Activated CD4-positive, alpha-beta T cell treated with anti-CD3 and anti-CD28 coated beads for 1 hour (primary cell): Measurements from ENCODE around the gene SERPINA1.
"Not testable (repeated sequence)": the region's sequence is repeated elsewhere in the genome, so short reads cannot be mapped to it uniquely, and the experiment has no call there.

ENCODE experiments used
- DNase-seq: peaks from one replicate; pipeline ENCODE4 v3.0.0-alpha.2; 2020

Gene SERPINA1

DNA sequence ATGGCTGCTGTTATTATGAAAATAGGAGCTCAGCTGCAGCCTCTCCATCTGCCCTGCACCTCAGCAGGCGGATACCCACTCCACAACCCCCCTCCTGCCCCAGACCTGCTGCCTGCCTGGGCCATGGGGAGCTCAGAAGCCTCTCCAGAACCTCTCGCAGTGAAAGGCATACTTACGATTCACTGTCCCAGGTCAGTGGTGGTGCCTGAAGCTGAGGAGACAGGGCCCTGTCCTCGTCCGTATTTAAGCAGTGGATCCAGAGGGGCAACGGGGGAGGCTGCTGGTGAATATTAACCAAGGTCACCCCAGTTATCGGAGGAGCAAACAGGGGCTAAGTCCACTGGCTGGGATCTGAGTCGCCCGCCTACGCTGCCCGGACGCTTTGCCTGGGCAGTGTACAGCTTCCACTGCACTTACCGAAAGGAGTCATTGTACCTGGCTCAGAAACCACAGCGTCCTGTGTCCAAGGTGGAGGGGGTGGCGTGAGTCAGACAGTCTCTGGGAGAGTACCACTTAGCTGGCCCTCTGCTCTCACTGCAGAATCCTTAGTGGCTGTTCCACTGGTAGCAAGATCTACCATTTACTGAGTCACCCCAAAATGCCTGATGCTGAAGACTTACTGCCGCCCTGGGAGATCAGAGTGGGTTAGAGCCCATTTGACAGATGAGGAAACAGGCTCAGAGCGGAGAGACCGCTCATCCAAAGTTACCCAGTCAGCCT is at the start of gene SERPINA1:
Gene SERPINA1, minus strand, starts transcription at position 219 of the 720 bp plus-strand sequence. CDS start 5,365 bp downstream, outside the sequence.
- no peak for DNase-seq

DNA sequence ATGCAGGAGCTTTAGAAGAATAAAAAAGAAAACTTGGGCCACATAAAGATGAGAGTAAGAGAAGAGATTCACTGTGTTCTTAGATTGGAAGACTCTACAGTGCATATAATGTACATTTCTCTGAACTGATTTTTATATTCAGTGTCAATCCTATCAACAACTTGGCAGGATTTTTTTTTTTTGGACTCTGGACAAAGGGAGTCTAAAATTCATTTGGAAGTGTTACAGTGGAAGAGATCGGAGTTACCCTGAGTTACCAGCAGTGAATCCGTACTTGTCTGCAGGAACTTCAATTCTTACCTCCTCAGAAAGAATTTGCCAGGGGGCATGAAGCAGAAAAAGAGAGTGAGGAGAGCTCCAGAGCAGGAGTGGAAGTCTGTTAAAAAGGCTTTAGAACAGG is 40.2 kb upstream of the SERPINA1 start:
- no peak for DNase-seq

DNA sequence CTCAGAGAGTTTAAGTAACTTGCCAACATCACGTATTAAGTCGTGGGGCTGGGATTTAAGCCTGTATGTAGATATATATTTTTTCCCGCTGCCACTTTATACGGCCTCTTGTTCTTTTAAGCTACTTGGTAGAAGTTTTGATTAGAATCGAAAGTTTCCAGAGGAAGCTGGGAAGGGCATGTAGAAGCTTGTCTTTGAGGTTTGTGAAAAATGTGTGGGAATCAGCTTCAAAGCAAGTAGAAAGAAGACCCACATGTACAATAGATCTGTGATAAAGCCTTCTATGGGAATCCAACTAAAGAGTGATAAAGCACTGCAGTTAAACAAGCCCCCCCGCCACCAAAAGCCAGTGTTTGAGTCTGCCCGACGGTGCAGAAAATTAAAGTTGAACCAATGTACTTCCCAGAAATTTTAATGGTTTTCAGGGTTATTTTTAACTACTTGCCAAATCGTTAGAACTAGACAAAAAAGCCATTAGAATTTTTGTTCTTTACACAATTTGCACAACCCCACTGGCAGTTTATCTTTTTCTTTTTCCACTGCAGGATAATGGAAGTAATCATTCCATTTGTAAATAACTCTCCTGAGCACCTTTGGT is 38.7 kb upstream of the SERPINA1 start:
- no peak for DNase-seq

DNA sequence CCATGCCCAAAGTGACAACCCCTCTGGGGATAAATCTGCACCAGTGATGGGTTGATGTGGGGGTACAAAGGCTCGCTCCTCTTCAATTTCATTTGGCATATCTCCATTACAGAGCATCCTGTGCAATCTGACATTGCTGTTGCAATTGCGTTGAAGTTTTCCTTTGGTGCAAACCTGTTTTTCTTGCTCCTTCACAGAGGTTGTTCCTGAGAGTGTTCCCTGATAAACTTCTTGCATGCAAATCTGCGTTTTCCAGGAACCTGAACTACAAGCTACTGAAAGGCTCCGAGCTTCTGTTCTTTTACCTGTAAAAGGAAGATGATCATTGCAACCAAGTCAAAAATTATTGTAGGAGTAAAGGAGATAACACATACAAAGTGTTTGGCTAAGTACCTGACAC is 38.1 kb upstream of the SERPINA1 start:
- no peak for DNase-seq

DNA sequence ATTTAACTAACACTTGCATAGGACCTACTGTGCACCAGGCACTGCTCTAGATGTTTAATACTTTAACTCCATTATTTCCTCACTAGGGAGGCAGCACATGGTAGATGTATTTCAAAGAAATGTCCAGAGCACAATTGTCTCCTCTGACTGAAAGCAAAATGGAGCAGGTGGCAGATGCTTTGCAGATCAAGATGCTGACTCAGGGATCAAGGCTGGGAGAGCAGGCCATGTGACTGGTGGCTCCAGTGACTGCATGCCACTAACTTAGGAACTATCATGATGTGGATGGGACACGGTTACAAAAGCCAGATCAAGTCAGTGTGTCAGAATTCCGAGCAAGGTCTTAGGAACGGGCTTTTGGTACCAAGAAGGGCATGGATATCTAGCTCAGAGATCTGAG is 36.0 kb upstream of the SERPINA1 start:
- DNase-seq: no peak

DNA sequence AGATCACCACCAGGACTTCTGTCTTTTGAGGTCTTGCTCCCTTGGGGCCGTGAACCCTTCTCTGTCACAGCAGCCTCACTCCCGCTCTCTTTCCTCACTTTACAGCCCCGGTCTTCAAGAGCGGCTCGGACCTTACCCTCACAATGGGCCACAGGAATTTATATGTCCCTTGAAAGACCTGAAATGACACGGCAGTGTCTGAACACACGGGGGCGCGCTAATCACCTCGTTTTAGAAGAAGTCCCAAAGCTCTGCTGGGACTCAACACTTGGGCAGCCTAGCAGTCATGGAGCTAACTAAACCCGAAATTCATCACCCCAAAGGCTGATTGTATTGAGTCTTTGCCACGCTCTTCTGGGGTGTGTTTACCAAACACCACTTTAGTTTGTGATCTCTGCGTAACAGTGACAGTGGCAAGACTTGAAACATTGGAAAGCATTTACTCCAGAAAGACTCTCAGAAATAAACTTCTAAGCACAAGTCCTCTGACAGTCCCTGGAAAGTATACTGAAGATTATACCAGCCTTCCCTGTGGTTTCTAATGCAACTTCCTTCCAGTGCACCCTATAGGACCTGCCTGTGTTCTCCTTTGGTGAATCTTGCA is 35.2 kb upstream of the SERPINA1 start:
- no peak for DNase-seq

DNA sequence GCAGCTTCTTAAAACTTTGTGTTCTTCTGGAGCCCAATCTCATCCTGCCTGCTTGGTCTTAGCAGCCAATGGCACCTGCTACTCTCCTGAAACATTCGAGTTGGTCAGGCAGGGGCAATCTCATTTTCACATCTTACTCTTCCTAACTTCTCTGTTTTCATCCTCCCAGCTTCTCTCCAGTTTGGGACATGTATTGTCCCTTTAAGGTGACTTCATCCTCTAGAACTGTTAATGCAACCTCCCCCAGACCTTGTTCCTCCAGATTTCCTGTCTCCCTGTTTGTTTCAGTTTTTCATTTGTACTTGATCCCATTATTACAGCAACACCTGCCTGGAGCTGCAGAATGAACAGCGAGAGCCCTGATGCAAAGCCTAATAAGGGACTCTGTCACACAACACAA is 32.9 kb upstream of the SERPINA1 start:
- DNase-seq: no peak

DNA sequence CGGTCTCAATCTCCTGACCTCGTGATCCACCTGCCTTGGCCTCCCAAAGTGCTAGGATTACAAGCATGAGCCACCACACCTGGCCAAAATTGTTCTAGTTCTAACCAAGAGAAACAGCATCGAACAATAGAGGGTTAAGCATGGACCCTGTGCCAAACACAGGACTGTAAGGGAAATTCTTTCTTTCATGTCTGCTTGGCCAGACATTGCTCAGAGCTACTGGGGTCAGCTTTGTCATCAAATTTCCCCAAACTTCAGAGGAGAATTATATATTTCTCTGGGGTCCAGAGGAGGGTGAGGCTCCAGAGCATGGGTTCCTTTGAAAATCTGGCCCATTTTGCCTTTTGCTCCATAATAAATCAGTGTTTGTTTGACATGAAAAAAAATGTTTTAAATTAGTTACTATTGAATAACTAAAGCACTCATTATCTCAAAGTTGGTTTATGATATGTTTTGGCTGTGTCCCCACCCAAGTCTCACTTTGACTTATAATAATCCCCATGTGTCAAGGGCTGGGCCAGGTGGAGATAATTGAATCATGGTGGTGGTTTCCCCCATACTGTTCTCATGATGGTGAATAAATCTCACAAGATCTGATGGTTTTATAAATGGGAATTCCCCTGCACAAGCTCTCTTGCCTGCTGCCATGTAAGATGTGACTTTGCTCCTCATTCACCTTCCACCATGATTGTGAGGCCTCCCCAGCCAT is 29.2 kb upstream of the SERPINA1 start:
- not testable (repeated sequence) for DNase-seq

DNA sequence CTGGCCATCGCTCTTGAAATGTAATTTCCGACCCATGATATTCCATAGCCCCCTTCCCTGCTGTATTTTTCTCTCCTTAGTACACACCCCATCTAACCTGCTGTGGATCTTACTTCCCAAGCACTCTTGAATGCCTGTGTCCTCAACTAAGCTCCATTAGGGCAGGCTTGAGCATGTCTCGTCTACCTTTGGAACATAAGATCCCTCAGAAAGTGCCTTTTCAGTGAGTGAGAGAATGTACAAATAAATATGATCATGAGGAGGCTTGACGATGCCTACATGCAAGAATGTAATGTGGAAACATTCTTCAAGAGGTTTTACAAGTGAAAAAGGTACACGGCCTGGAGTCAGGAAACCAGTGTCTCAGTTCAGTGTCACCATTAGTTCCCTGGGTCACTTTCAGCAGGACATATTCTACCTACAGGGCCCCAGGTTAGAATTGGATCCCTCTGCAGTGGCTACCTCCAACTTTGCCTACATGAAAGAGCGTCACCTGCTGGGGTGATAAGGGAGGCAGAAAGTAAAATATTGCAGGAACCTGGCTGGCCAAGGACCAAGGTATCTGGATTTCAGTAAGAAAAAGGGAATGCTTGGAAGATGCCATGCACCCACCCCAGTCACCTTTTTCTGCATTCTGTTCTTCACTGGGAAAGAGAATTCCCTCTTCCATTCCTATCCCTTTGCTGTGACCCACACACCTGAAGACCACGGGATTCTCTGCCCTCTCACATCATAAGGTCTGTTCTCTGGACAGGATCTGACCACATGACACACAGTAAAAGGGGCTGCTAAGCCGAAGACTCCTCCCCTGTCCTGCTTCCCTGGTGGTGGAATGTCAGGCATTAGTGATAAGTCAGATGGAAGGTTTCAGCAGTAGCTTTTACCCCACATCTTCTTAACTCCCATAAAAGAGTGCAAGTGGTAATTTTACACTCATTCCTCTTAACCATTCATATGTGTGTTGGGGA is 24.6 kb upstream of the SERPINA1 start:
- DNase-seq: no peak

DNA sequence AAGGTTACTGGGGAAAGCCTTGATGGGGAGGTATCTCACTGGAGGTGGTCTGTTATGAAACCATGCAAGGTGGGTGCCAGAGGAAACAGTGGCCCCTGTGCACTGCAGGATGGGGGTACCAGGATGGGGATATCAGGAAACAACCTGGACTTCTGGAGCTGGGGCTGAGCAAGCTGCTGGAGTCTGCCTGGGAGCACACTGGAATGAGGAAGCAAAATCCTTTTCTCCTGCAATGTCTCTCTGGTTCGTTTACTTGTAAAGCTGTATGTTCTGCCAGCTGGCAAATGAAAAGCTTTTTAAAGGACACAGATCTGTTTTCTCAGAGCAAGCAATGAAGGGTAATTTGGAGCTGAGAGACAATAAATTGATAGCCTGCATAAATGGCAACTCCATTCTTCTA is 23.2 kb upstream of the SERPINA1 start:
- no peak for DNase-seq

DNA sequence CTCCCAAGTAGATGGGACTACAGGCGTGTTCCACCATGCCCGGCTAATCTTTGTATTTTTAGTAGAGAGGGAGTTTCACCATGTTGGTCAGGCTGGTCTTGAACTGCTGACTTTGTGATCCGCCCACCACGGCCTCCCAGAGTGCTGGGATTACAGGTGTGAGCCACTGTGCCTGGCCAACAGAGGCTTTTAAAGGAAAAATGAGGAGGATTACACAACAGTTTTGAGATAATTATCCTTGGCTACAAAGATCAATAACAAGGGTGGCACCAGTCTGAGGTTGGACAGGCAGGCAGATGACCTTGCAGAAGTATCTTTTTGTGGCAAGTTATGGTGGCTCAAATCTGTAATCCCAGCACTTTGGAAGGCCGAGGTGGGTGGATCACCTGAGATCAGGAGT is 21.0 kb upstream of the SERPINA1 start:
- not testable (repeated sequence) for DNase-seq

DNA sequence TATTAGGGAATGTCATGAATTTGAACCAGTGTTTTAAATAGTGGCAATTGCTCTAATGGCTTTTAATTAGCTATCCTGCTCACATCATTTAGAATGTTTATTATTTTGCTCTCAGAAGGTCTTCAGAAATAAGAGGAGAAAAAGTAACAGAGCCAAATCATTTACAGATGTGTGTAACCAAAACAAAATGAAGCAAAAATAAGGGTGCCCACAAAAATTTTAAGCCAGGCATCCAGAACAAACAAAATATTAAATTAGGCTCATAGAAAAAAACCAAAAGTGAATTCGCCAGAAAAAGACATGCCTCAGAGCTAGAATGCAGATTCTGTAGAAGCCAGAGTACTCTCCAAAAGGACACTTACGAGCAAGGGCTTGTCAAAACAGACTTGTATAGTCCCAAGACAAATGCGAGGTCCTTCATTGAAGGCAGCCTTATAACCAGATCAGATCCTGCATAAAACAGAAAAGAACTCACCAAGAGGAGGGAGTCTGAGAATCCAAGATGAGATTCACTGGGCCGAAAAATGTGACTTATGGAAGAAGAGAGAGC is 20.2 kb upstream of the SERPINA1 start:
- no peak for DNase-seq

DNA sequence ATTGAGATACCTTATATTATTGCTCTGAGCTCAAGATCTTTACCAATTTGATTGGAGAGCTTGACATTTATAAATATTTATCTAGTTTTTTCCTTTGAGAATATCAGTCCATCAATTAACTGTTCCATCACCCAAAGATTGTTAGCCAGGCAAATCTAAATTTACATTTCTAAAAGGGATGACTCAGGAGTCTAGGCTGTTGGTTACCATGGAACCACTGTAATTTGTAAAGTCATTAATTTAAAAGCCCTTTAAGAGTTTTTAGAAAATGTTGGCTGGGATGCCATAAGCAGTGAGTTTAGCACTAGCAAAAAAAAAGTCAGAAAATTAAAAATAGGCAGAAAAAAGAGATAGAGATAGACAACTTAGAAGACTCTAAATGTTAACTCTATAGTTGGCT is 19.5 kb upstream of the SERPINA1 start:
- no peak for DNase-seq

DNA sequence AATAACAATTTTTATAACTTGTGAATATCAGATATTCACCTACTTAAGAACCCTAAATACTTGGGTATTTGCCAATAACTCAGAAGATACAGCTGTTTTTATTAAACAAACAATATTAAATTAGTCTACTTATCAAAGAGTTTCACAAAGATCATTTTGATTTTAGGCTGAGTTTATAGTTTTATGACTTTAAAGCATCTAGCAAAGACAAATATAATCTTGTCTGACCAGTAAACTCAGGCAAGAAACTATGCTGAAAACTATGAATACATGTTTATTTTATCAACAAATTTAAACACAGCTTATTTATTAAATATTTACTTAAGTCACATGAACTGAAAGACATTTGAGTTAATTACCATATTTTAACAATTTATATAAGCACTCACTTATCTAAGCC is 18.5 kb upstream of the SERPINA1 start:
- DNase-seq: no peak

DNA sequence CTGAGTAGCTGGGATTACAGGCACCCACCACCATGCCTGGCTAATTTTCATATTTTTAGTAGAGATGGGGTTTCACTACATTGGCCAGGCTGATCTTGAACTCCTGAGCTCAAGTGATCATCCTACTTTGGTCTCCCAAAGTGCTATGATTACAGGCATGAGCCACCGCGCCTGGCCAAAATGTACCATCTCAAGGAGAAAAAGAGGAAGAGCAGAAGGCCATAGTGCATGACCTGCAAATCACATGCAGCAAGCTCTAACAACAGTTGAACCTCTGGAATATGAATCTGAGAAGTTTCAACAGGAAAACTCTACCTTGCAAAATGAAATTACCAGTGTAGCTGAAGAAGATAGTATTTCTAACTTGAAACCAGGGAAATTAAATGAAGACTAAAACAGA is 17.1 kb upstream of the SERPINA1 start:
- DNase-seq: no peak

DNA sequence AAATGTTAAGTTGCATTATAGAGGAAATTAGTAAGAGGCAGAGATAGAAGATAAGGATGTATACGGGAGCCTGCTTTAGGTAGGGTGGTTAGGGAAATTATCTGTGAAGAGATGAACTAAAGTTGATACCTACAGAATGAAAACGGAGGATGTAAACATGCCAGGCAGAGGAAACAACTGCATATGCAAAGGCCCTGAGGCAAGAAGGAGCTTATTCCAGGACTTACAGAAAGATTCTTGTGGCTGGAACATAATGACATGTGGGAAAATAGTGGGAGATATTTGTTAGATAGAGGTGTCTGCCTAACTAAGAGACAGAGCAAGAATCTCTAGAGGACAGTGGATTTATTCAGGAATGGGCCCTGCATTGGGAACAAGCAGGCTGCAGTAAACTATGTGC is 16.2 kb upstream of the SERPINA1 start:
- DNase-seq: no peak

DNA sequence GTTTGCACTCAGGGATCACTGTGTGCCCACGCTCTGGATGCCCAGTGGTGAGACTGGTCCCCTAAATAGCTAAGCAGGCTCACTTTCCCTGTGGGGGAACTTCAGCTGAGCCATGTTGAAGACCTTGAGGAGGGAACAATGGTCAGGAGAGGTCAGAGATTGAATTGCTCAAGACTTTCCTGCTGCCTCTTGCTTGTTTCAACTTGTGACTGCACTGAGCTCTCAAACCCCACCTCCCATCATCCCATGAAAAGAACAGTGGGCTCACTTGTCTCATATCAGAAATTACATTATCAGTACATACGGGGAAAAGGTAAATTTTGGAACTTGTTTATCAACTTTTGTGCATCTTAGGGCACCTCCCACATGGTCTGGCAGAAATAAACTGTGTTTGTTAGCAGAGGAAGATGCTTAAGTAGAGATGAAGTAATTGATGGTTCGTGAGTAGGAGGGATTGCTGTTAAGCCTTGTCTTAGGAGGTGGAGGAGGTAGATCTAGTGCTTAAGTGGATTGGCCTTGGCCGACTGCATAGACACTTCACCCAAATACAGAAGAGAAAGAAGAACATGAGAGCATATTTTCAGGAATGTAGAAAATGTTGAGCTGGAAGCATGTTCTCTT is 15.0 kb upstream of the SERPINA1 start:
- DNase-seq: no peak

DNA sequence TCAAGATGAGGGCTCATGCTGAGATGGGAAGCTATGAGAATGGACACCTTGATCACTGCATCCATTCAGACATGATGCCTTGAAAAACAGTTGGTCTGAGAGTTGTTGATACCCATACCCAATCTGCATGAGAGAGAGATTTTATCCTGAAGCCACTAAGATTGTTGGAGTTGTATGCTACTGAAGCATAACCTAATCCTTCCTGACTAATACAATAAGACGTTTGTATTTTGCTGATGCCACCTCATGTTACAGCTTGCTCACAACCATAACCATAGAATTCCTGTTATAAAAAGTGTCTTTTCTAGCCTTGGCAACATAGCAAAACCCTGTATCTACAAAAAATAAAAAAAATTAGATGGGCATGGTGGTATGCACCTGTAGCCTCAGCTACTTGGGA is 12.7 kb upstream of the SERPINA1 start:
- DNase-seq: no peak

DNA sequence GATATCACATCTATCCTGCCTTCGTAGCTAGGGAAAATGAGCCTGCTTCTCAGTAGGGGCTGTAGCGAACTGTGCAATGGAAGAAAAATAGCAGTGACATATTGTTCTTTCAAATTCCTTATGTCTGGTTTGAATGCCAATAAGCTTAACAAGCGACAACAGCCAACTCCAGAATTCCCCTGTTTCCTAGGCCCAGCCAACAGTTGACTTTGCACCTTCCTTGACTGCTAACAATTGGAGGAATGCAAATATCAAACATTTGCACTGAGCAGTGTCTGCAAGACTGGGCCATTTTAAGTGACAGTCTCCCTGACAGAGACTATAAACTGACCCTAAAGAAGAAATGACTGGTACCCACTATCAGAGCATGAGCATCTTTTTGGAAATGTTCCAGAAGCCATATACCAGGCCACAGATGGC is 12.0 kb upstream of the SERPINA1 start:
- no peak for DNase-seq

DNA sequence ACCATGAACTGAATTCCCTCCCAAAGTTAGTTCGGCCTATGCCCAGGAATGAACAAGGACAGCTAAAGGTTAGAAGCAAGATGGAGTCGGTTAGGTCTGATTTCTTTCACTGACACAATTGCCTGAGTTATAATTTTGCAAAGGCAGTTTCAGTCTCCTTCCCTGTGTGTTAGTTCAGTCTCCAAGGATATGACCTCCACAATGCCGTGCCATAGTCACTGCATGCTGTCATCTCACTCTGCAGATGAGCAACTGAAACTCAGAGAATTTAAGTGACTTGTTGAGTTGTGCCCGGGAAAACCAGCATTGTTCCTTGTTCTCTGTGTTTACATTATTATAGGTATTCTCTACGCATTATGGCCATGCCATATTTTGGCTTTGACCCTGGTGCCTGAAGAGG is 10.1 kb upstream of the SERPINA1 start:
- no peak for DNase-seq

DNA sequence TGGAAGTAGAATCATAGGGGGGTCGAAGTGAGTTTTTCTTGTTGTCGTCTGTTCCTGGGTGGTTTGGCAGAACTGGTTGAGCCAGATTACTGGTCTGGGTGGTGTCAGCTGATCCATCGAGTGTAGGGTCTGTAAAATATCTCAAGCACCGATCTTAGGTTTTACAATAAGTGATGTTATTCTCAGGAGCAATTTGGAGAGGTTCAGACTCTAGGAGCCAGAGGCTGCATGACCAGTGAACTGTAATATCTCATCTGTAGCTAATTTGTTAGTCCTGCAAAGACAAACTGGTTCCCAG is 9.7 kb upstream of the SERPINA1 start:
- DNase-seq: no peak
